Loucy (cell line): Measurements from ENCODE around the gene GTPBP2.

ENCODE experiments used
- H2AFZ ChIP-seq: fragments of 200-600 bp; sonication (generic); 2 replicates; pipeline ENCODE4 v1.6.0; 2016; ENCODE audit warnings: antibody characterized with exemption, mild to moderate bottlenecking, low read length, moderate library complexity
- H3F3A ChIP-seq: fragments of 200-600 bp; 2 replicates; pipeline ENCODE4 v1.6.0; 2016; ENCODE audit warnings: antibody characterized with exemption, low read depth, mild to moderate bottlenecking
- H3K27me3 ChIP-seq: fragments of 200-600 bp; sonication (generic); 2 replicates; pipeline ENCODE4 v1.6.1; 2014; ENCODE audit warnings: low read length, mild to moderate bottlenecking; ENCODE audit not compliant: insufficient read depth, poor library complexity, severe bottlenecking
- H3K36me3 ChIP-seq: fragments of 200-600 bp; sonication (generic); 2 replicates; pipeline ENCODE4 v1.6.1; 2016; ENCODE audit warnings: low read length; ENCODE audit not compliant: insufficient read depth
- H3K4me1 ChIP-seq: fragments of 200-600 bp; sonication (generic); 2 replicates; pipeline ENCODE4 v1.5.1; 2014; ENCODE audit warnings: low read length, mild to moderate bottlenecking; ENCODE audit not compliant: insufficient read depth, poor library complexity, severe bottlenecking
- H3K4me2 ChIP-seq: fragments of 200-600 bp; sonication (generic); 2 replicates; pipeline ENCODE4 v1.6.0; 2014; ENCODE audit warnings: antibody characterized with exemption, low read length, low read depth, mild to moderate bottlenecking; ENCODE audit not compliant: poor library complexity, severe bottlenecking
- H3K4me3 ChIP-seq: fragments of 200-600 bp; sonication (generic); 2 replicates; pipeline ENCODE4 v1.5.1; 2014; ENCODE audit warnings: low read length, mild to moderate bottlenecking, mixed read lengths; ENCODE audit not compliant: poor library complexity, severe bottlenecking
- H3K79me2 ChIP-seq: fragments of 200-600 bp; sonication (generic); 2 replicates; pipeline ENCODE4 v1.6.1; 2014; ENCODE audit warnings: low read length; ENCODE audit not compliant: insufficient read depth
- H3K9ac ChIP-seq: fragments of 200-600 bp; sonication (generic); 2 replicates; pipeline ENCODE4 v1.6.0; 2014; ENCODE audit warnings: mild to moderate bottlenecking, low read depth, low read length, moderate library complexity; ENCODE audit not compliant: poor library complexity, severe bottlenecking
- H3K9me2 ChIP-seq: fragments of 200-600 bp; sonication (generic); replicated peaks from 2 replicates; pipeline ENCODE4 v1.6.1; 2016; ENCODE audit warnings: low read depth, low read length, mixed read lengths
- H3K9me3 ChIP-seq: fragments of 200-600 bp; sonication (generic); 2 replicates; pipeline ENCODE4 v1.6.1; 2014; ENCODE audit warnings: mild to moderate bottlenecking, antibody characterized with exemption, low read length, low read depth; ENCODE audit not compliant: insufficient read depth
- H4K20me1 ChIP-seq: fragments of 200-600 bp; sonication (generic); 2 replicates; pipeline ENCODE4 v1.6.0; 2014; ENCODE audit warnings: antibody characterized with exemption, low read length, mild to moderate bottlenecking; ENCODE audit not compliant: insufficient read depth, poor library complexity, severe bottlenecking
- EZH2phosphoT487 ChIP-seq: fragments of 200-600 bp; IDR thresholded peaks from 2 replicates; pipeline ENCODE4 v1.6.1; 2018; ENCODE audit warnings: antibody characterized with exemption, mild to moderate bottlenecking, moderate library complexity, borderline replicate concordance
- TF ChIP-seq, protein P1 (sequence below): fragments of 200-600 bp; sonication (generic); conservative IDR thresholded peaks from 2 replicates; pipeline ENCODE4 v1.5.1; 2014; ENCODE audit warnings: mild to moderate bottlenecking, antibody characterized with exemption, low read length

The GTPBP2 gene

DNA sequence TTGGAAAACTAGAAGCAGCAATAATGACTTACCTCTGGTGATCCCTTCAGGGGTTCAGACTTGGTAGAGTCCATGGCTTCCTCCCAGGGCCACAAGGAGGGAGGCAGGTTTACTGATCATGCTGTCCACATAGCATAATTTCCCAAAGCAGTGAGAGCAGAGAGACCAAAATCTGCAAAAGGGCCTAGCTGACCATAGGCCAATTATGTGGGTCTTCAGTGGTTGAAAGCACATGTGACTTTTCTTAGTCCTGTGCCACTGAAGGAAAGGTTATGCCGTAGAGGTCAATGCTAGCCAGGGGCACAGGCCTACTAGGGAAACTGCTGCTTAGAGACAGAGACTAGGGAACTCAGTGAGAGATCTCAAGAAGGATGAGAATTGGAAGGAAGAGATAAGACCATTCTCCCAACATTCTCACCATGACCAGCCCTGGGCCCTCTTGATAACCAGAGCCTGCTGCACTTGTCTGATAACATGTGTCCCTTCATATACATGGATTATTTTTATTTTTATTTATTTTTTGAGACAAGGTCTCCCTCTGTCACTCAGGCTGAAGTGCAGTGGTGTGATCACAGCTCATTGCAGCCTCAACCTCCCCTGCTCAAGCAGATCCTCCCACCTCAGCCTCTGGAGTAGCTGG, 2.0 kb upstream of the GTPBP2 start:
- Histone ChIP-seq H3F3A (no peaks in the 10 kb centered on the region), H3K9ac (peak overlapping the region; percentile 100), H3K9me3 (no peaks in the 10 kb centered on the region)

GRCh38 chr6:43629505-43630300, 639 bp upstream of the GTPBP2 start:
- no peaks in the 10 kb centered on the region for H3K27me3 ChIP-seq
- H3K4me2 ChIP-seq = peak overlapping the region; percentile 87
- peaks cover 14% of the 10 kb centered on the region; the same call in 1 of the 2 replicates for H3K36me3 ChIP-seq
- peaks cover 36% of the 10 kb centered on the region for H3K79me2 ChIP-seq
- H3K4me3 ChIP-seq = peak overlapping the region; percentile 87
- H3K9me2 ChIP-seq = no peaks in the 10 kb centered on the region
- H3K4me1 ChIP-seq = peaks cover 27% of the 10 kb centered on the region
- TF ChIP-seq, protein P1, sequence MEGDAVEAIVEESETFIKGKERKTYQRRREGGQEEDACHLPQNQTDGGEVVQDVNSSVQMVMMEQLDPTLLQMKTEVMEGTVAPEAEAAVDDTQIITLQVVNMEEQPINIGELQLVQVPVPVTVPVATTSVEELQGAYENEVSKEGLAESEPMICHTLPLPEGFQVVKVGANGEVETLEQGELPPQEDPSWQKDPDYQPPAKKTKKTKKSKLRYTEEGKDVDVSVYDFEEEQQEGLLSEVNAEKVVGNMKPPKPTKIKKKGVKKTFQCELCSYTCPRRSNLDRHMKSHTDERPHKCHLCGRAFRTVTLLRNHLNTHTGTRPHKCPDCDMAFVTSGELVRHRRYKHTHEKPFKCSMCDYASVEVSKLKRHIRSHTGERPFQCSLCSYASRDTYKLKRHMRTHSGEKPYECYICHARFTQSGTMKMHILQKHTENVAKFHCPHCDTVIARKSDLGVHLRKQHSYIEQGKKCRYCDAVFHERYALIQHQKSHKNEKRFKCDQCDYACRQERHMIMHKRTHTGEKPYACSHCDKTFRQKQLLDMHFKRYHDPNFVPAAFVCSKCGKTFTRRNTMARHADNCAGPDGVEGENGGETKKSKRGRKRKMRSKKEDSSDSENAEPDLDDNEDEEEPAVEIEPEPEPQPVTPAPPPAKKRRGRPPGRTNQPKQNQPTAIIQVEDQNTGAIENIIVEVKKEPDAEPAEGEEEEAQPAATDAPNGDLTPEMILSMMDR = no peak
- TF ChIP-seq EZH2phosphoT487 = no peak
- H4K20me1 ChIP-seq = peaks cover 10% of the 10 kb centered on the region
- peak overlapping the region; percentile 100 for H3K9ac ChIP-seq
- H3F3A ChIP-seq = no peaks in the 10 kb centered on the region
- H3K9me3 ChIP-seq = no peaks in the 10 kb centered on the region
- peak overlapping the region; percentile 87 for H2AFZ ChIP-seq

More for the DNA sequence above, 2.0 kb upstream of the GTPBP2 start:
- Histone ChIP-seq H3K9me2 (no peaks in the 10 kb centered on the region), H3K79me2 (peaks cover 38% of the 10 kb centered on the region), H2AFZ (no peak overlapping the region; the same call in 1 of the 2 replicates), H3K36me3 (no peaks in the 10 kb centered on the region), H3K4me3 (no peak overlapping the region), H4K20me1 (peaks cover 11% of the 10 kb centered on the region), H3K27me3 (no peaks in the 10 kb centered on the region), H3K4me2 (peak overlapping the region; percentile 87), H3K4me1 (peaks cover 35% of the 10 kb centered on the region)
- TF ChIP-seq EZH2phosphoT487 = no peak
- TF ChIP-seq, protein P1 = no peak

DNA sequence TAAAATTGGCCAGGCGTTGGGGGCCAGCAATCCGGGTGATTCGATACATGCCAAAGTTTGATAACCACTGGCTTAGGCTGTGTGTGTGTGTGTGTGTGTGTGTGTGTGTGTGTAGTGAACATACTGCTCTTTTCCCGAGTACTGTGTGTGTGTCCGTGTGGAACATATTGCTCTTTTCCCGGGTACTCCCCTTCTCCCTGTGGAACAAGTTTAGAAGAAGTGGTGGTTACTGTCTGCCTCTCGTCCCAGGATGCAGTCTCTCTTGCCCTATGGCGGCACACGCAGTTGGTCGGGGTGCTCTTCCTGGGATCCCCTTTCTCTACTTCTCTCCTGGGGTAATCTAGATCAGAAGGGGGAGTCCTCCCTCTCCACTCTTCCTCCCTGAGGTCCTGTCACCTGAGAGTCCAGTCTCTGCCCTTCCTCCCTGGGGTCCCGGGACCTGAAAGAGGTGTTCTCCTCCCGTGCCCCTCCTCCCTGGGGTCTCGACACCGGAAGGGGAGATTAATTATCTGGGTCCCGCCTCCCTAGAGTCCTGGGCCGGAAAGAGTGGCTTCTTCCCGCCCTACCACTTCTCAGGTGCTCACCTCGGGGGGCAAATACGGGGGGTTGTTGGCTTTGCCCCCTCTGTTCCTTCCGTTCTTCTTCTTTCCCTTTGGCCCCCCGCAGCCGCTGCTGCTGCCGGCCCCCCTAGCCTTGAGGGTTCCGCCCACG, 516 bp downstream of the GTPBP2 start:
- peaks cover 27% of the 10 kb centered on the region for H3K4me1 ChIP-seq
- peak overlapping the region; percentile 86 for H3K4me3 ChIP-seq
- H3K79me2 ChIP-seq = peaks cover 36% of the 10 kb centered on the region
- H3K9me3 ChIP-seq = no peaks in the 10 kb centered on the region
- no peaks in the 10 kb centered on the region for H3K9me2 ChIP-seq
- TF ChIP-seq, protein P1 = no peak
- no peak for TF ChIP-seq EZH2phosphoT487
- H2AFZ ChIP-seq = peak overlapping the region; percentile 69
- peaks cover 24% of the 10 kb centered on the region; the same call in 1 of the 2 replicates for H3K36me3 ChIP-seq
- H3F3A ChIP-seq = no peaks in the 10 kb centered on the region
- no peaks in the 10 kb centered on the region for H3K27me3 ChIP-seq
- H4K20me1 ChIP-seq = peaks cover 10% of the 10 kb centered on the region
- H3K4me2 ChIP-seq = peak overlapping the region; percentile 77
- H3K9ac ChIP-seq = peak overlapping the region; percentile 81
